Measurements from ENCODE around the gene ABHD8.

ABHD8 gene
- total RNA-seq = 2.7 to 11.3 (median 5.2) reads per million in 9 experiments

- peak; percentile 68 for ATAC-seq (replicated peaks)
- Mint-ChIP-seq H3K4me1 (ENCODE audit: low read depth in 2 of 2) (peaks cover 24 to 25% of the 10 kb centered on the region in 2 donors), H3K27me3 (no peaks in the 10 kb centered on the region), H3K4me3 (peak within 1 kb of the TSS; percentile 74 to 86), H3K27ac (peak within 1 kb of the TSS in 1 of 2 donors; percentile 78), H3K9me3 (no peaks in the 10 kb centered on the region), H3K36me3 (ENCODE audit: insufficient read depth) (peaks cover 17% of the 10 kb centered on the region)
- DNase-seq = peak; percentile 91 to 94 (median 92)
Observed at GRCh38 chr19:17303167-17303939, at the start of gene ABHD8. Gene ABHD8 (minus strand): TSS chr19:17303425. CDS start chr19:17301616, 1,809 bp downstream.

GRCh38 chr19:17352608-17353280 lies 49.5 kb upstream of the ABHD8 start:
- Mint-ChIP-seq H3K27me3 (peaks cover 33 to 55% of the 10 kb centered on the region in 2 donors), H3K4me3 (no peak overlapping the region), H3K4me1 (ENCODE audit: low read depth in 2 of 2) (peaks cover 0 to 3% of the 10 kb centered on the region in 2 donors)

GRCh38 chr19:17351815-17352435 lies 48.7 kb upstream of the ABHD8 start:
- Mint-ChIP-seq H3K36me3 (ENCODE audit: insufficient read depth) (no peaks in the 10 kb centered on the region), H3K27ac (no peak overlapping the region), H3K4me3 (no peak overlapping the region), H3K9me3 (no peaks in the 10 kb centered on the region), H3K4me1 (ENCODE audit: low read depth in 2 of 2) (peaks cover 0 to 3% of the 10 kb centered on the region in 2 donors), H3K27me3 (peaks cover 40 to 62% of the 10 kb centered on the region in 2 donors)
- ATAC-seq (replicated peaks) (no peak), DNase-seq (no peak)

More at GRCh38 chr19:17352608-17353280, 49.5 kb upstream of the ABHD8 start:
- H3K36me3 Mint-ChIP-seq (ENCODE audit: insufficient read depth) = no peaks in the 10 kb centered on the region
- no peaks in the 10 kb centered on the region for H3K9me3 Mint-ChIP-seq
- ATAC-seq (replicated peaks) (no peak), DNase-seq (no peak)
- no peak overlapping the region for H3K27ac Mint-ChIP-seq

GRCh38 chr19:17348700-17349099 lies 45.5 kb upstream of the ABHD8 start:
- Mint-ChIP-seq H3K9me3 (no peaks in the 10 kb centered on the region), H3K36me3 (ENCODE audit: insufficient read depth) (no peaks in the 10 kb centered on the region), H3K4me3 (no peak overlapping the region), H3K4me1 (ENCODE audit: low read depth in 2 of 2) (peaks cover 5 to 9% of the 10 kb centered on the region in 2 donors), H3K27ac (no peak overlapping the region), H3K27me3 (peaks cover 36 to 59% of the 10 kb centered on the region in 2 donors)
- no peak for ATAC-seq (replicated peaks)
- no peak for DNase-seq

- Mint-ChIP-seq H3K9me3 (no peaks in the 10 kb centered on the region), H3K36me3 (ENCODE audit: insufficient read depth) (peaks cover 5% of the 10 kb centered on the region), H3K27me3 (peaks cover 28 to 50% of the 10 kb centered on the region in 2 donors), H3K27ac (no peak overlapping the region), H3K4me1 (ENCODE audit: low read depth in 2 of 2) (peaks cover 5 to 9% of the 10 kb centered on the region in 2 donors), H3K4me3 (no peak overlapping the region)
- no peak for ATAC-seq (replicated peaks)
- DNase-seq = no peak
Observed at GRCh38 chr19:17347877-17348276, 44.7 kb upstream of the ABHD8 start.

GRCh38 chr19:17347361-17347760 lies 44.1 kb upstream of the ABHD8 start:
- no peak overlapping the region for H3K4me3 Mint-ChIP-seq
- DNase-seq (no peak), ATAC-seq (replicated peaks) (no peak)
- no peak overlapping the region for H3K27ac Mint-ChIP-seq
- no peaks in the 10 kb centered on the region for H3K9me3 Mint-ChIP-seq
- H3K4me1 Mint-ChIP-seq (ENCODE audit: low read depth in 2 of 2) = peaks cover 5 to 9% of the 10 kb centered on the region in 2 donors
- H3K27me3 Mint-ChIP-seq = peaks cover 28 to 45% of the 10 kb centered on the region in 2 donors
- H3K36me3 Mint-ChIP-seq (ENCODE audit: insufficient read depth) = peaks cover 6% of the 10 kb centered on the region

GRCh38 chr19:17346109-17346671 lies 43.0 kb upstream of the ABHD8 start:
- DNase-seq = peak; percentile 73 to 76 (median 74)
- peaks cover 5 to 6% of the 10 kb centered on the region in 2 donors for H3K4me1 Mint-ChIP-seq (ENCODE audit: low read depth in 2 of 2)
- no peaks in the 10 kb centered on the region for H3K9me3 Mint-ChIP-seq
- H3K4me3 Mint-ChIP-seq = no peak overlapping the region
- ATAC-seq (replicated peaks) = peak; percentile 96
- H3K36me3 Mint-ChIP-seq (ENCODE audit: insufficient read depth) = peaks cover 8% of the 10 kb centered on the region
- no peak overlapping the region for H3K27ac Mint-ChIP-seq
- H3K27me3 Mint-ChIP-seq = peaks cover 26 to 33% of the 10 kb centered on the region in 2 donors

- DNase-seq (no peak), ATAC-seq (replicated peaks) (no peak)
- Mint-ChIP-seq H3K27ac (no peak overlapping the region), H3K36me3 (ENCODE audit: insufficient read depth) (peaks cover 11% of the 10 kb centered on the region), H3K27me3 (no peaks in the 10 kb centered on the region), H3K4me3 (no peak overlapping the region), H3K9me3 (no peaks in the 10 kb centered on the region), H3K4me1 (ENCODE audit: low read depth in 2 of 2) (peaks cover 13 to 20% of the 10 kb centered on the region in 2 donors)
Observed at GRCh38 chr19:17341845-17342244, 38.6 kb upstream of the ABHD8 start.

- Mint-ChIP-seq H3K9me3 (no peaks in the 10 kb centered on the region), H3K4me1 (ENCODE audit: low read depth in 2 of 2) (peaks cover 17 to 25% of the 10 kb centered on the region in 2 donors), H3K36me3 (ENCODE audit: insufficient read depth) (peaks cover 11% of the 10 kb centered on the region), H3K27ac (no peak overlapping the region), H3K27me3 (no peaks in the 10 kb centered on the region), H3K4me3 (no peak overlapping the region)
- ATAC-seq (replicated peaks) (no peak), DNase-seq (no peak)
Observed at GRCh38 chr19:17341386-17341785, 38.2 kb upstream of the ABHD8 start.

GRCh38 chr19:17340871-17341357 lies 37.7 kb upstream of the ABHD8 start:
- no peak for DNase-seq
- peaks cover 13 to 20% of the 10 kb centered on the region in 2 donors for H3K4me1 Mint-ChIP-seq (ENCODE audit: low read depth in 2 of 2)
- ATAC-seq (replicated peaks) = no peak
- no peak overlapping the region for H3K27ac Mint-ChIP-seq
- H3K9me3 Mint-ChIP-seq = no peaks in the 10 kb centered on the region
- H3K27me3 Mint-ChIP-seq = no peaks in the 10 kb centered on the region
- peaks cover 11% of the 10 kb centered on the region for H3K36me3 Mint-ChIP-seq (ENCODE audit: insufficient read depth)
- H3K4me3 Mint-ChIP-seq = peak overlapping the region in 1 of 2 donors; percentile 34

GRCh38 chr19:17340302-17340870 lies 37.2 kb upstream of the ABHD8 start:
- H3K36me3 Mint-ChIP-seq (ENCODE audit: insufficient read depth) = peaks cover 11% of the 10 kb centered on the region
- no peak overlapping the region for H3K27ac Mint-ChIP-seq
- DNase-seq (no peak), ATAC-seq (replicated peaks) (no peak)
- H3K4me3 Mint-ChIP-seq = peak overlapping the region in 1 of 2 donors; percentile 34
- H3K27me3 Mint-ChIP-seq = no peaks in the 10 kb centered on the region
- no peaks in the 10 kb centered on the region for H3K9me3 Mint-ChIP-seq
- H3K4me1 Mint-ChIP-seq (ENCODE audit: low read depth in 2 of 2) = peaks cover 13 to 20% of the 10 kb centered on the region in 2 donors

GRCh38 chr19:17339088-17339741 lies 36.0 kb upstream of the ABHD8 start:
- Mint-ChIP-seq H3K27ac (no peak overlapping the region), H3K27me3 (no peaks in the 10 kb centered on the region), H3K4me3 (peak overlapping the region; percentile 48 to 97), H3K36me3 (ENCODE audit: insufficient read depth) (peaks cover 11% of the 10 kb centered on the region), H3K4me1 (ENCODE audit: low read depth in 2 of 2) (peaks cover 21 to 25% of the 10 kb centered on the region in 2 donors), H3K9me3 (no peaks in the 10 kb centered on the region)
- ATAC-seq (replicated peaks) (no peak), DNase-seq (no peak)
